IPS-18a (cell line): ENCODE measurements around the gene PPP2R2B.

ENCODE experiments used
- H3K27ac ChIP-seq: one replicate; pipeline ENCODE4 v1.5.1; 2013; ENCODE audit warnings: low read length
- H3K27me3 ChIP-seq: one replicate; pipeline ENCODE4 v1.6.1; 2013; ENCODE audit warnings: mild to moderate bottlenecking, low read length; ENCODE audit not compliant: control insufficient read depth, insufficient read depth
- H3K36me3 ChIP-seq: one replicate; pipeline ENCODE4 v1.6.1; 2013; ENCODE audit warnings: low read depth, low read length; ENCODE audit not compliant: control insufficient read depth
- H3K4me1 ChIP-seq: one replicate; pipeline ENCODE4 v1.6.1; 2013; ENCODE audit warnings: low read depth, low read length; ENCODE audit not compliant: control insufficient read depth
- H3K4me3 ChIP-seq: one replicate; pipeline ENCODE4 v1.5.1; 2013; ENCODE audit warnings: low read length
- H3K9ac ChIP-seq: one replicate; pipeline ENCODE4 v1.6.1; 2013; ENCODE audit warnings: mild to moderate bottlenecking, low read length, moderate library complexity
- H3K9me3 ChIP-seq: one replicate; pipeline ENCODE4 v1.6.1; 2013; ENCODE audit warnings: low read depth, low read length; ENCODE audit not compliant: control insufficient read depth

Gene PPP2R2B

DNA sequence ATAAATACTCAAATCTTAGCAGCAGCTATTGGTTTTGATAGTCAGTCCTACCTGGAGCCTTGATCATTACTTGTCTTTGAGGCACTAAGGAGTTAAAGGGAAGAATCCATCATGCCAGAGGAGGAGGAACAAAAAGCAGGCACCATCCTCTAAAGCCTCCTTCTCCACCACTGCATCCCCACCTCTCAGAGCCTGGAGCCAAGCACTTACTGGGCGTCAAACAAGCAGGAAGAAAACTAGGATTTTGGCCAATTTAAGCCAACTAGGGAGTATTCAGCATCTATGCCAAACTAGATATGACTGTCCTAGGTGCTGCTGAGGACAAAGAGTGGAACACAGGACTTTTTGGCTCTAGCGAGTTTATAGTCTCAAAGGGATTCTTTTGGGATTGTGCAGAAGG, 152.5 kb downstream of the PPP2R2B start:
- Histone ChIP-seq H3K36me3 (no peaks in the 10 kb centered on the region), H3K9me3 (peaks cover 21% of the 10 kb centered on the region), H3K27ac (no peak overlapping the region), H3K4me3 (no peak overlapping the region), H3K9ac (no peak overlapping the region), H3K4me1 (peaks cover 7% of the 10 kb centered on the region), H3K27me3 (no peaks in the 10 kb centered on the region)

GRCh38 chr5:146725025-146725424, 153.5 kb downstream of the PPP2R2B start:
- no peak overlapping the region for H3K27ac ChIP-seq
- peaks cover 7% of the 10 kb centered on the region for H3K4me1 ChIP-seq
- no peak overlapping the region for H3K4me3 ChIP-seq

GRCh38 chr5:146722361-146722779, 156.2 kb downstream of the PPP2R2B start:
- Histone ChIP-seq H3K36me3 (no peaks in the 10 kb centered on the region), H3K9ac (no peak overlapping the region), H3K4me3 (no peak overlapping the region), H3K4me1 (peaks cover 7% of the 10 kb centered on the region), H3K9me3 (no peaks in the 10 kb centered on the region), H3K27ac (no peak overlapping the region), H3K27me3 (no peaks in the 10 kb centered on the region)

More at GRCh38 chr5:146725025-146725424, 153.5 kb downstream of the PPP2R2B start:
- Histone ChIP-seq H3K36me3 (no peaks in the 10 kb centered on the region), H3K27me3 (no peaks in the 10 kb centered on the region), H3K9ac (no peak overlapping the region), H3K9me3 (peaks cover 14% of the 10 kb centered on the region)

DNA sequence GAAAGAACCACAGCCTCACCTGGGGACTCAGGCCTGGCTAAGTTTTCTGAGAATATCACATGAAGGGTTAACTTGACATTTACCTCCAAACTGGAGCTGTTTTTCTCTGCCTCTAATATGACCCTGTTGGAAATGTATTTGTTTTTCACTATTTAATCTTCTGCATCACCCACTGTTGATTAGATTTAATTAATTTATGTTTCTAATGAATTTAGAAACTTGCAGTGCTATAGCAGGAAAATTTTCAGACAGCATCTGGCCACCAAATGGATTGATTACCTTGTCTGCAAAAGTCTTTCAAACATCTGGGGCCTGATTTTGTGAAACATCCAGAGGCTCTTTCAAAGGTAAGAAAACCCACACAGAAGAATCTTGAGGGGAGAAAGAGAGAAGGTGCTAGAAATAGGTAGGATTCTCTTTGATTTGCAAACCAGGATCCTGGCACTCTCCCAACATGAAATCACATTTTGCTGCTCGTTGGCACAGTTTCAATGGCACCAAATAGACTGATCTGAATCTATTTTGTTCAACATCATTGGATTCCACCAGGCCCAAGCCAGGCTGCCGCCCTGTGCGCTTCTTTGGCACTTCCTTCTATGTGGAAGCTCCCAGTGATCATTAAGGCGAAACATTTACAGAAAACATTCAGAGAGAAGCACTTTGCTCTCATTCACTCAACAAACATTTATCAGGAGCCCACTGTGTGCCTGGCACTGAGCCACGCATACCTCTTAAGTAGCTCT, 157.3 kb downstream of the PPP2R2B start:
- no peaks in the 10 kb centered on the region for H3K36me3 ChIP-seq
- no peak overlapping the region for H3K27ac ChIP-seq
- no peaks in the 10 kb centered on the region for H3K27me3 ChIP-seq
- H3K4me1 ChIP-seq = no peaks in the 10 kb centered on the region
- no peaks in the 10 kb centered on the region for H3K9me3 ChIP-seq
- no peak overlapping the region for H3K4me3 ChIP-seq
- H3K9ac ChIP-seq = no peak overlapping the region

DNA sequence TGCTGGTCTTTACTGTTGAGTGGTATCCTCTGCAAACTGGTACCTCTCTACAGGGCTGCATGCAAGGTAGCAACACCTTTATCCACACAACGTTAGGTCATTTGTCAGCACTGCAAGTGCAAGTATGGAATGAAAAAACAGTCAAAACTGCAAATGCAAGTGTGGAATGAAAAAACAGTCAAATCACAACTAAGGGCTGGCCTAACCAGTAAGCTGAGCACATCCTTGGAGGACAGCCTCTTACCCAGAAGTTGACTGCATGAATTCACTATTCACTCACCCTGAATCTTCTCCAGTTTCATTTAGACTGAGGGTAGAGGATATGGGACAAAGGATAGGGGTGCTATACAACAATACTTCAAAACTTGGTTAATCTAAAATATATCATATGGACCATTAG, 158.4 kb downstream of the PPP2R2B start:
- Histone ChIP-seq H3K36me3 (no peaks in the 10 kb centered on the region), H3K9ac (no peak overlapping the region), H3K4me1 (no peaks in the 10 kb centered on the region), H3K27me3 (no peaks in the 10 kb centered on the region), H3K9me3 (no peaks in the 10 kb centered on the region), H3K27ac (no peak overlapping the region), H3K4me3 (no peak overlapping the region)

DNA sequence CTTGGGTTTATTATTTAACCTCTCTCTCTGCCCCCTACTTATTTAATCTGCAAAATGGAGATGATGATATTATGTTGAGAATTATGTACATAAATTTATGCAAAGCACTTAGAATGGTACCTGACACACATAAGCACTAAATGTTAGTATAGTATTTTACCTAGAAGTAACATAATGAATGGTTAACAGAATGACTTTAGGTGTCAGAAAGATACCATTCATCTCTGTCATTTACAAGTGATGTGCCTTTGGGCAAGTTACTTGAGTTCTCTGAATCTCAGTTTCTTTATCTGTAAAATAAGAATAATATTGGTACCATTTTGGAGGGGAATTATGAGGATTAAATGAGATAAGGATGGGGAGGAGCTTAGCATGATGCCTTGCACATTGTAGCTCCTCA, 159.4 kb downstream of the PPP2R2B start:
- H3K27me3 ChIP-seq = no peaks in the 10 kb centered on the region
- no peaks in the 10 kb centered on the region for H3K36me3 ChIP-seq

GRCh38 chr5:146718609-146719008, 159.9 kb downstream of the PPP2R2B start:
- H3K4me1 ChIP-seq = no peaks in the 10 kb centered on the region
- H3K4me3 ChIP-seq = no peak overlapping the region
- H3K9me3 ChIP-seq = no peaks in the 10 kb centered on the region
- H3K9ac ChIP-seq = no peak overlapping the region
- H3K27me3 ChIP-seq = no peaks in the 10 kb centered on the region
- no peak overlapping the region for H3K27ac ChIP-seq
- no peaks in the 10 kb centered on the region for H3K36me3 ChIP-seq

More for the DNA sequence above, 159.4 kb downstream of the PPP2R2B start:
- Histone ChIP-seq H3K9ac (no peak overlapping the region), H3K27ac (no peak overlapping the region), H3K4me1 (no peaks in the 10 kb centered on the region), H3K9me3 (no peaks in the 10 kb centered on the region), H3K4me3 (no peak overlapping the region)

DNA sequence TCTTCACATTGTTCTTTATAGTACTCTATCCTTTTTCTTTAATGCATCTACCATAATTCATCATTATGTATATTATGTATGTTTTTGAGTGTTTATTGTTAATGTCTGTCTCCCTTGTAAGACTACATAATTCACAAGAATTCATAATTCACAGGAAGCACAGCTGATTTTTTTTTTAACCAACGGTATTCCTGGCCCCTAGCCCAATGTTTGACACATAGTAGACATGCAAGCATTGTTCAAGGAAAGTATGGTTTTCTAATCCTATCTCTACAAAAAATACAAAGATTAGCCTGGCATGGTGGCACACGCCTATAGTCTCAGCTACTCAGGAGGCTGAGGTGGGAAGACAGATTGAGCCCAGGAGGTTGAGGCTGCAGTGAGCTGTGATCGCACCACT, 160.6 kb downstream of the PPP2R2B start:
- H3K9me3 ChIP-seq = no peaks in the 10 kb centered on the region
- H3K36me3 ChIP-seq = no peaks in the 10 kb centered on the region
- H3K4me1 ChIP-seq = no peaks in the 10 kb centered on the region
- H3K27me3 ChIP-seq = no peaks in the 10 kb centered on the region
- H3K27ac ChIP-seq = no peak overlapping the region
- no peak overlapping the region for H3K9ac ChIP-seq
- H3K4me3 ChIP-seq = no peak overlapping the region

DNA sequence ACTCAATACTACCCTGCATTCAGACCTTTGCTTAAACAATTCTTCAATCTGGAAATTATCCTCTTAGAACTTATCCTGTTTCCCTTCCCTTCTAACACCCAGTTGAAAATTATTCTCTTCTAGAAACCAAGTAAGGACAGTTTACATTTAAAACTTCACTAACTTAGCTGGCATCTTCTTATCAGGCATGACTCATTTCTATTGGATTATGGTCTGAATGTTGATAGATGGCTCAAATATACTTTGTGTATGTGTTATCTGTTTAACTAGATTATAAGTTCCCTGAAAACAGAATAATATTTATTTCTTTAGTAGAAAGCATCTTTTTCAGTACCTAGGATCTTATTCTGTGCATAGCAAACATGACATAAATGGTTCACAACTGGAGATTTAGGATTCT, 161.9 kb downstream of the PPP2R2B start:
- H3K4me3 ChIP-seq = no peak overlapping the region
- H3K9ac ChIP-seq = no peak overlapping the region
- no peaks in the 10 kb centered on the region for H3K9me3 ChIP-seq
- H3K27me3 ChIP-seq = no peaks in the 10 kb centered on the region
- no peaks in the 10 kb centered on the region for H3K36me3 ChIP-seq
- no peaks in the 10 kb centered on the region for H3K4me1 ChIP-seq
- H3K27ac ChIP-seq = no peak overlapping the region

DNA sequence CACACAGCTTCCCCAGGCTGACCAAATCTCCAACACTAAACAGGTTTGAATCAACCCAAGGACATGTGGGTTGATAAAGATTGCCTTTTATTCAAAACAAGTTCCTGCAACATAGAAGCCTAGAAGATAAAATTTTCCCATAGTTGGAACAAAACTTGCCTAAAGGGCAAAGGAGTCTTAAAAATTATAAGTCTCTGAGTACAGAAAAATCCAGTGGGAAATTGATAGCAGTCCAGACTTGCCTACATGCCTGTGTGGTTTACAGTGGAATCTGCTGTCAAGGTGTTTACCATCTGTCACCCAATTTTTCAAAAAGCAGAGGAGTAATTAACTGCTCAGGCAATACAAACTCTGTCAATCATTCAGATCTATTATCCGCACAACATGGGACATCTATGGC, 168.2 kb downstream of the PPP2R2B start:
- H3K9ac ChIP-seq = no peak overlapping the region
- no peaks in the 10 kb centered on the region for H3K4me1 ChIP-seq
- H3K36me3 ChIP-seq = no peaks in the 10 kb centered on the region
- H3K27ac ChIP-seq = no peak overlapping the region
- H3K4me3 ChIP-seq = no peak overlapping the region
- no peaks in the 10 kb centered on the region for H3K9me3 ChIP-seq
- H3K27me3 ChIP-seq = no peaks in the 10 kb centered on the region

- no peaks in the 10 kb centered on the region for H3K36me3 ChIP-seq
- no peak overlapping the region for H3K4me3 ChIP-seq
- H3K4me1 ChIP-seq = no peaks in the 10 kb centered on the region
- H3K9ac ChIP-seq = no peak overlapping the region
- H3K27ac ChIP-seq = no peak overlapping the region
- no peaks in the 10 kb centered on the region for H3K27me3 ChIP-seq
- H3K9me3 ChIP-seq = no peaks in the 10 kb centered on the region
Observed at GRCh38 chr5:146707316-146707715, 171.2 kb downstream of the PPP2R2B start.

- no peaks in the 10 kb centered on the region for H3K27me3 ChIP-seq
- no peaks in the 10 kb centered on the region for H3K4me1 ChIP-seq
- no peaks in the 10 kb centered on the region for H3K36me3 ChIP-seq
Observed at GRCh38 chr5:146706321-146706972, 172.1 kb downstream of the PPP2R2B start.

More at GRCh38 chr5:146706321-146706972, 172.1 kb downstream of the PPP2R2B start:
- Histone ChIP-seq H3K9ac (no peak overlapping the region), H3K9me3 (no peaks in the 10 kb centered on the region), H3K4me3 (no peak overlapping the region), H3K27ac (no peak overlapping the region)
